Activated CD8-positive, alpha-beta memory T cell treated with anti-CD3 and anti-CD28 coated beads, Interleukin-2, amount 50 U/mL, for 24 hours (primary cell): ENCODE measurements around the gene UBE2U.
"Not testable (repeated sequence)": the region's sequence is repeated elsewhere in the genome, so short reads cannot be mapped to it uniquely, and the experiment has no call there.

Experiments used
- DNase-seq: peaks from one replicate; pipeline ENCODE4 v3.0.0-alpha.2; 2020; ENCODE audit errors: extremely low read depth

The UBE2U gene

DNA sequence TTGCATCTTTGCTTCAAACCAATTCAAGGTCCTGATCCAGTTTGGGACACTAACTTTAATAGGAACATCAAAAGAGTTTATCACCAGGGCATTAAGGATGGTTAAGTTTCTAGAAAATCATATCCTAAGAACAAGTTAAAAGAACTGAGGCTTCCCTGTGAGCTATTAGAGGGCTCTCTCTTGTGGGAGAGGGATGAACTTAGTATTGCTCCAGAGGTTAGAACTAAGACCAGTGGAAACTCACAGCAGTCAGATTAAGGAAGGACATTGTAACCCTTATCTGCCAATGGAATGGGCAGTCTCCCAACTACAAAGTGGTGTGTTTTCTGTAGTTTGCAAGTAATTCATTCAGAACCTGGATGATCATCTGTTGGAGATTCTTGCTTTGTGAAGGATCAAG, 36.8 kb downstream of the UBE2U start:
- DNase-seq: no peak

DNA sequence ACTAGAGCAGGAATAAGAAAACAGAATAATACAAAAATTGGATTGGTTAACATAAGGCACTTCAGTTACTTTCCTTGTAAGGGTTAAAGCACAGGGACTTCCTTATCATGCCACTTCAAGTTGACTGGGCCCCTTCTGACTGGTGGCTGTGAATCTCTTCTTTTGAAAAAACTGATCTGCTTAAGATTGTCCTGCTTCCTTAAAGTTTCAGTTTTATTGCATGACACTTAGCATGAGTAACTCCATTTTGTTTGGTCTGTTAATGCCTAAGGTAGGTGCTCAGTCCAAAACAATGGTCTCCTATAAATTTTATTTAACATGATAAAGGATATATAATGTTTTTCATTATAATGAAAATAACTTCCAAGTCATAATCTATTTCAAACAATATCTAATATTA, 37.6 kb downstream of the UBE2U start:
- no peak for DNase-seq

DNA sequence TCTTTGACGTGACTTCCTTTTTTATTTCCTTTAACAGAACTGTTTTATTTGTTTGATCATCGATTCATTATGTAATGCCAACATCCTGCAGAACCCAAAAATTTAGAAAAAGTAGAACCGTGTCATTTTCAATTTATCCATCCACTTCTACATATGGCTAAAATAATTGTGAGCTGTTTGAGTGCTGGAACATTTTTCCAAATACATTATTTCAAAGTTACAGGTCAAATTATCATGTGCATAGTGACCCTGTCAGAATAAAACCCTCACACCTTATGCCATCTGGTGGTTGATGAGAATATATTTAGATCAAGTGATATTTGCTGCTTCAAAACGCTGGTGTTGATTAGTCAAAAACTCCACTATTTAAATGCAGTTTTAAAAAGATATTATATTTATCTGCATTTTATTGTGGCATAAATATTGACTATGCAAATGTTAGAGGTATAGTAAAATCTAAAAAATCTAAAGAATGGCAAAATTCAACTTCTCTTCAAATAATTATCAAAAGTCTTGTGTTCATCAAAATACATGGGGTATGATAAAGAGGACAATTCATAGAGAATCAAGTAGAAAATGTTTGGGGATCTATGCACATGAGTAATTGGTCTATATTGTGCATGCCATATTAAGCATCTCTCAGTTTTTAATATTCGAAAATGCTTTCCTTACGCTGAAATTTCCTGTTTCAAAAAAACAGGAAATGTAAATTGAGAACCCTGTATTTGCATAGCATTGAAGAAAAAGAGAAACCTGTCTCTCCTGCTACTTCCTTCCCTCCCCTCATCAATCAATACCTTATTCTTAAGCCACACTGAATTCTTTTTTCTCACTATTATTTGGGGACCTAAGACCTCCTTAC, 39.7 kb downstream of the UBE2U start:
- no peak for DNase-seq

DNA sequence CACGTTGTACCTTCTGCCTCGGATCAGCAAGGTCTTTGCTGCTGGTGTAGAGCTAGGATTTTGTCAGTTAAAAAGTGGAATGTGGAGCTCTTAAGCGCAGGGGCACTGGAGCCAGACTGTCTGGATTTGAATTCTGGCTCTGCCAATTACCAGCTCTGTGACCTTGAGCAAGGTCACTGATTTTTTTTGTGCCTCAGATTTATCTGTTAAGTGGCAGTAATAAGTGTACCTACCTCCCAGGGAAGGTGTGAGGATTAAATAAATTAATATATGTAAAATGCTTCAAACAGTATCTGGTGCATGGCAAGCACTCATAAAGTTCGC, 40.3 kb downstream of the UBE2U start:
- DNase-seq: no peak

DNA sequence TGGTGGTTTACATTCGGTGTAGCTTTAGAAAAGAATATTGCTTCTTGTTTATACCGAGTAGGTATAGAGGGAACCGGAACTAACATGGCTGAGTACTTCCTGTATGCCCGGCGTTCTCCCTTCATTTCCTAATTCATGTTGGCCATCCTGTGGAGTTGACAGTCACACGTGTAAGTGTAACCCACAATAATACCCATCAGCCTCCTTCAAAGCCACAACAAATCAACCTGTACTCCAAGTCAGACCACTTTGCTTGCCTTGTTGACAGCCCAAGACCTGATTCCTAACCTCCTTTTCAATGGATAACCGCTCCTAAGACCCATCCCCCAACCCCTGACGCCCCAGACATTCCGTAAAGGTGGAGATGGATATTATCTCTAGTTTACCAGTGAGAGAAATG, 42.1 kb downstream of the UBE2U start:
- no peak for DNase-seq

DNA sequence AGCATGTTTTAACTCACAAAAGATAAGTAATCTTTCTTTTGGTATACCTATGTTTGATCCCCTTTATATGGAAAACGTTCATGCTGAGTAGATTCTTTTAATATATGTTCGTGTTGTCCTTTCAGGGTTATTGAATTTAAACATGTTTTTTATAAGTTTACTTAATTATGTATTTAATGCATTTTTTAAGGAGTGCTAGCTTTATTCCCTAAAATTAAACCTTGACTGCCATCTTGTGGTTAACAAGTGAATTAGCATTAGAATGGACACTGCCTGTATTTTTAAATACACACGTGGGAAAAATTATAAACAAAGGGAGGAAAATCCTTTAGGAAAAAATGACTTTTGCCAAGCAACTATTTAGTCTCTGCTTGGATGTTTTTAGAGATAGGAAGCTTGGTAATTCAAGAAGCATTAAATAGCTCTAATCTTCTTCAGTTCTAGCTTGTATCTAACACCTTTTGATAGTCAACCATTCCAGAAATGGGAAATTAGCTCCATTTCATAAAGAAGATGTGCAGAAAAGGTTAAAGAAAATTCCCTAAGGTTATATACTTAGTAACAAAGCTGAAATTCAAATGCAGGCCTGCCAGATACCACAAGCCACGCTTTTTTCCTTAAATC, 43.0 kb downstream of the UBE2U start:
- DNase-seq: no peak

DNA sequence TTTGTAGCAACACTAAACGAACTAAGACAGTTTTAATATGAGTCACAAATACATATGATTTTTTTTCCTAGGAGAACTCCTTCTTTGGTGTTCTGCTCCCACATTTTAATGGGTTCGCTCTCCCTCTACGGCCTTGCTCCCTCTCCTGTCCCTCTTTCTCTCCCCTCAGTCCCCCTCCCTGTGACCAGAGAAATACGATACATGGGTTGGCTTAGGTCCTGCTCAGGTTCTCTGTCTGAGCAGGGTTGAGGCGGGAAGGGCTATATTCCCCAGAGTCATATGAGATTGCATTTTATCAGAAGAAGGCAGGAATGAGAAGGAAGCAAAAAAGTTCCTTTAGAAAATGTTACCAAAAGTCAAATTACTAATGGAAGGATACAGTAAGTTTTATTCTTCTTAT, 44.6 kb downstream of the UBE2U start:
- no peak for DNase-seq

DNA sequence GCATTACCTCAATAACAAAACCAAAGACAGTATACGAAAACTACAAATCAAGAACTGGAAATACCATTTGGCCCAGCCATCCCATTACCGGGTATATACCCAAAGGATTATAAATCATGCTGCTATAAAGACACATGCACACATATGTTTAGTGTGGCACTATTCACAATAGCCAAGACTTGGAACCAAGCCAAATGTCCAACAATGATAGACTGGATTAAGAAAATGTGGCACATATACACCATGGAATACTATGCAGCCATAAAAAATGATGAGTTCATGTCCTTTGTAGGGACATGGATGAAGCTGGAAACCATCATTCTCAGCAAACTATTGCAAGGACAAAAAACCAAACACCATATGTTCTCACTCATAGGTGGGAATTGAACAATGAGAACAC, 47.0 kb downstream of the UBE2U start:
- not testable (repeated sequence) for DNase-seq

DNA sequence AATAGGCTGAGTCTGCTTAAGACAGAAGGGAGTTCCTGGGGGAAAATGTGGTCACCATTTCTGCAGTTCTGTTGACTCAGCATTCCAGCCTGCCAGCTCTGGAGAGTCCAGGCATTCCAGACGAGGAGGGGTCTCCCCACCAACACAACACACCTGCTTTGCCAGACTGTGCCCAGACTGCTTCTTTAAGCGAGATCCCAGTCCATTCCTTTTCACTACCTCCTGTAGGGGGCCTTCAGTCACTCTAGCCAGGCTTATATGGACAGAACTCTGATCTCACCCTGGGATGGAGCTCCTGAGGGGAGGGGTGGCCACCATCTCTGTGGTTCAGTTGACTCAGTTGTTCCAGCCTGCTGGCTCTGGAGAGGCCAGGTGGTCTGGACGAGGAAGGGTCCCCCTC, 48.5 kb downstream of the UBE2U start:
- DNase-seq: no peak

DNA sequence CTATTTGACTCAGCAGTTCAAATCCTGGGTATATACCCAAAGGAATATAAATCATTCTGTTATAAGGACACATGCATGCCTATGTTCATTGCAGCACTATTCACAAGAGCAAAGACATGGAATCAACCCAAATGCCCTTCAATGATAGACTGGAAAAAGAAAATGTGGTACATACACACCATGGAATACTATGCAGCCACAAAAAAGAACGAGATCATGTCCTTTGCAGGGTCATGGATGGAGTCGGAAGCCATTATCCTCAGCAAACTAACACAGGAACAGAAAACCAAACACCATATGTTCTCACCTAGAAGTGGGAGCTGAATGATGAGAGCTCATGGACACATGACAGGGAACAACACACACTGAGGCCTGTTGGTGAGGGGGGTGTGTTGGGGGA, 53.8 kb downstream of the UBE2U start:
- not testable (repeated sequence) for DNase-seq

DNA sequence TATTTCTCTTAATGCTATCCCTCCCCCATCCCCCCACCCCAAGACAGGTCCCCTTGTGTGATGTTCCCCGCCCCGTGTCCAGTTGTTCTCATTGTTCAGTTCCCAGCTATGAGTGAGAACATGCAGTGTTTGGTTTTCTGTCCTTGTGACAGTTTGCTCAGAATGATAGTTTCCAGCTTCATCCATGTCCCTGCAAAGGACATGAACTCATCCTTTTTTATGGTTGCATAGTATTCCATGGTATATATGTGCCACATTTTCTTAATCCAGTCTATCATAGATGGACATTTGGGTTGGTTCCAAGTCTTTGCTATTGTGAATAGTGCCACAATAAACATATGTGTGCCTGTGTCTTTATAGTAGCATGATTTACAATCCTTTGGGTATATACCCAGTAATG, 55.0 kb downstream of the UBE2U start:
- DNase-seq: not testable (repeated sequence)

DNA sequence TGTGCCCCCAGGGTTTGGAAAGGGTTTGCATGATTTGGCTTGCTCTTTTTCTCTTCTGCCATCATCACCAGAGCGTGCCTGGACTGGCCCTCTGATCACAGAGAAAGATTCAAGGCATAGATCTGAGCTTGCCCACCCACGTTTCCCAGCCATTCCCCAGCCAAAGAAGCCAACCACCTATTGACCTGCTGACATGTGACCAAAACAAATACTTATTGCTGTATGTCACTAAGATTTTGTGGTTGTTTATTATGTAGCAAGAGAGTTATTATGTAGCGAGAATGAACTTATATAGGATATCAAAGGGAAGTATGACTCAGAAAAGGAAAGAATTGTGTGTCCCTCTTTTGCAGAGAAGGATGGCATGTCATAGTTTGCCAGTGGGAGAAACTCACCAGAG, 59.9 kb downstream of the UBE2U start:
- no peak for DNase-seq

DNA sequence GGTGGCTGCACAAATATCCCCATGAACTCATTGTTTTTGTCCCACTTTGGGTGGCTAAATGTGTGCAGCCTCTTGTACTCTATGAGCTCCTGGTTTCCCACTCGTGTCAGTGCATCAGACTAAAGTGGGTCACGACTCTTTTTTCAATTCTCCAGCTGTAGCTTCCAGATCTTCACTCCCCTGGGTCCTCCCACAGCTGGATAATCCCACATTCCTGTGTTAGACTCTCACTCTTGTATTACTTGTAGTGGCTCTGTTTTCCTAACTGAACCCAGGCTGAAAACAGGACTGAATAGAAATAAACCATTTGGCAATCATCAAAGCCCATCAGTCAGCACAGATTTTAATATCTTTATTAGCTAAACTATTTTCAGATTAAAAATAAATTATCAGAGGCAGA, 60.4 kb downstream of the UBE2U start:
- no peak for DNase-seq

DNA sequence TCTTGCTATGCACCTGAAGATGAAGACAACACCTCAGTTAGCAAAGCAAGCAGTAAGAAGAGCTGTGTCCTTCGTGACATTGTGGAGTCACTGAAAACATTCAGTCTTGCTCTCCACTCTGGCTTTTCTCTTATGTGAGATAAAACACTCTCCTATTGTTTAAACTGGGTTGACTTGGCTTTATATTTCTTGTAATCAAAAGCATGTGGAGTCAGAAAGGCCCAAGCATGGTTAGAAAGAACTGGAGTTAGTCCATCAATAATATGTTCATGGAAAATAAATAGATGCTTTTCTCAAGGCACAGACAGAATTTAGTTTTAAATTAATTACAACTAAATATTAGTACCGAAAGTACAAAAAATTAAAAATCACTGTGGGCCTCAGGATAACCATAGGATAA, 61.7 kb downstream of the UBE2U start:
- no peak for DNase-seq

DNA sequence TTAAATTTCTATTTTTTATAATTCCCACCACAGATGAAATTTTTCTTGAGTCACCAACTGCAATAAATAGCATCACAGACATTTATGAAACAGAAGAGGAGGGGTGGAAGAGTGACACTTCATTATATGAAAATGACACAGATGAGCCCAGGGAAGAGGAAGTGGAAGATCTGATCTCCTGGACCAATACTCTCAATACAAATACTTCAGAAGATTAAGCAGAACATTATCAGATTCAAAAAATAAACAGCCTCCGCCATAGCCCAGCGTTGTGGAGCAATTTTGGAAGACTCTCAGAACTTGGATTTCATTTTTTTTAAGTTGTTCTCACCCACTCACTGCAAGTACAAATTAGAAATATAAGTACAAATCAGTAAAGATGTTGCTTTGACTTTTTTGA, 63.6 kb downstream of the UBE2U start:
- DNase-seq: no peak

DNA sequence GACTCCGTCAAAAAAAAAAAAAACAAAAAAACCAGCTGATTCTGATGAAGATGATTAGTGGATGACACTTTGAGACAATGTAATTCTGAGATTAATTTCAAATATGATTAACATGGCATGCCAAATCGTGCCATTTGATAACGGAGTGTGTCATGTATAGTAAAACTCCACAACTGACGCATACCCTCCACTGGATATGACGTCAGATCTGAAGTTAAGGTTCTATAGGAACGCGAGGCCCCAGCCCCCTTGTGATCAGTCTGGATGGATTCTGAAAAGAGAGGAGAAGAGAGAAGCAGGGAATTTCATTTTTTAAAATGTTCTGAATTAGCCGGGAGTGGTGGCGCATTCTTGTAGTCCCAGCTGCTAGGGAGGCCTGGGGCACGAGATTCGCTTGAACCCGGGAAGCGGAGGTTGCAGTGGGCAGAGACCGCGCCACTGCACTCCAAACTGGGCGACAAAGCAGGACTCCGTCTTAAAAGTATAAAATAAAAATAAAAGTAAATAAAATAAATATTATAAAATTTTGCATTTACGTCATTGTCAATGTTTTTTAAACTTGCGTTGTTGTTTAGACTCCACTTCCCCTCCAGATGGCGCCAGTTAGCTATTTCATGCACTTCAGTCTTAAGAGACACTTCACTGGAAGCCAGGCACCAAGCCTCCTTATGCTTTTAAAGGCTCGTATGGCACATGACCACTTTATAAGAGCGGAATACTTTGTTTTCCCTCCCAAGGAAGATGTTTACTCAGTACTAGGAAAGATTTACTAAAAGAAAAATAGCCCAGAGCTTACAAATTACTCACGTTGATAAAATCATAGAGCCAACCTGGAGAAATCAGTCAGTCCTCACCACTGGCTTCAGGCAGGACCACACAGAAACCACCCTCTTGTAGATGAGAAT, 65.5 kb downstream of the UBE2U start:
- peak; percentile 14 for DNase-seq

DNA sequence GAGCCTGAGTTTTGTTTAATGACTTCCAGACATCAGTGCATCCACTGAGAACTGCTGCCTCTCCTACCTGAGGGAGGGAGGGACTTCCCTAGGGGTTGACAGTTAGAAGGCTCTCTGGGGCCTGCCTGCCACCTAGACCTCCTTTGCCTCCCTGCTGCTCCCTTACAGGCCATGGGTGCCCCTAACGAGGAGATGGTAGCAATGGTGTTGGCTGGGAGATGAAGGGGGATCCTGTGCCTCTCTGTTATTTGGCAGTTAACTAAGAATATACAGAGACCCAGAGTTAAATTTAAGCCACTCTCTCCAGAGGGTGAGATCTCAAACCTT, 66.1 kb downstream of the UBE2U start:
- no peak for DNase-seq

DNA sequence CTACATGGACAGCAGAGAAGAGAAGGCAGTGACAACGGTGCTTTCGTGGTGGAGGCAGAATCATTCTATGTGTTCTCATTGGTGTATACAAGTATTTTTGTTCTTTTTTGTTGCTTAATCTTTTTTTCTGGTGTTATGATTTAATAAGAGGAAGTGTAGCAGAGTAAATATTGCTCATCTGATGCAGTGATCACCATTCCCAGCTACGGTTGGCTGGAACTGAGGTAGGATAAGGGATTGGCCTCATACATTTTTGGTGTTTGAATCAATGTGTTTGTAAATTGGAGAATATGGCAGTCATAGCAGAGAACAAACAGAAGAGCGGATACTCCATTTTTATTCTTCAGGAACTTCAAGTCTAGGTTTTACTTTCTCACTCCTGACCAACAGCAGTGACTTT, 76.6 kb downstream of the UBE2U start:
- no peak for DNase-seq

DNA sequence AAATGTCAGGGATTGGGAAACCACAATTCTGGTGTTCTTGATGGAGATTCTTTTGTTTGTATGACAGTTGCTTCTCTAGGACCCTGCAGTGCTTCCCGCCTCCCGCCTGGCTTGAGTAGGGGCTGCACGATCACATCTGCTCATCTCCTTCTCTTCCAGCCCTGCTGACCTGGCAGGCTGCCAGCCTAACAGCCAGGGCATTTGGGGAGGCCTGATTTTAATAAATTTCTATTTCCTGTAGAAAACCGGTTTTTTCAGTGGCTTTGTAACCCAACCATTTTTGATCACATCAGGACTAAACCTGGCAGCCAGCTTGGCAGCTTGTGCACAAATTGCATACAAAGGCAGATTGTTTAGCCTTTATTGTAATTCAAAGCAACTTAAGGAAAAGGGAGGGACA, 78.9 kb downstream of the UBE2U start:
- DNase-seq: no peak

DNA sequence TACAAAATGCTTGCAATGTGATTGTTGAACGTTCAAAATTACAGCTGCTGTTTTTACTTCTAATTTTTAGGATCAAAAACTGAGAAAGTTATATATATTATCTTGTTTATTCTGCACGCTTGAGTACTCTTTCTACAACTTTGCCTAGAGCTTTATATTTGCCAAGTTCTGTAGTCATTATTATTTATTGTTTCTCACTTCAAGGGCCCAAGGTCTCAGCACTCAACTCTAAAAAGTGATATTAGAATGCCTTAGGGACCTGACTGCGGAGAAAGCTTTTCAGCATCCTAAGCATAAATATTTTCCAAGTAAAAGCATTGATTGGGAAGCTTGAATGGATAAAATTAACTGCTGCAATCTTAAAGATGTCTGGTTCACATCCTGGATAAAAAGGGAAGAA, 83.6 kb downstream of the UBE2U start:
- DNase-seq: no peak

DNA sequence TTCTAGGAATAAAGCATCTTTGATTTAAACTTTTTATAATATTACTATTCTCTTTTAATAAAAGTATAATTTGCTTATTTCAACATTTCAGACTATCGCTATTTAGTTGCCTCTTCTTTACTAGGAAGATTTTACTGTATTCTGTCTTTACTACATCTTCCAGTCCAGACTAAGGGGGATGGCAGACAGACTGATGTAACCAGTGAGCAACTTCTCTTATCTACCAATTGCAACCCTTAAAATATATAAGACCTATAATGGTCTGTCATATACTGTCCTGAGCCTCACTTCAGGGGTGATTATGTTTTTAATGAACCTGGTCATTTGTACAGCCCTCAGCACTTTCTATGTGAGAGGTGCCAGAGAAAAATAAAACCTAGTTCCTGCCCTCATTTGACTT, 87.0 kb downstream of the UBE2U start:
- DNase-seq: no peak

DNA sequence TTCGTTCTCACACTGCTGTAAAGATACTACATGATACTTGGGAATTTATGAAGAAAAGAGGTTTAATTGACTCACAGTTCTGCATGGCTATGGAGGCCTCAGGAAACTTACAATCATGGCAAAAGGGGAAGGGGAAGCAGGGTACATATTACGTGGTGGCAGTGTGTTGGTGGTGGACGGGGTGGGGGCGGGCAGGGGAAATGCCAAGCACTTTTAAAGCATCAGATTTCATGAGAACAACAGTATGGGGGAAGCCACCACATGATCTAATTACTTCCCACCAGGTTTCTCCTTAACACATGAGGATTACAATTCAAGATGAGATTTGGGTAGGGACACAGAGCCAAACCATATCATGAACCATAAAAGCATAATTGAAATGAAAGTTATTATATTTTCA, 88.5 kb downstream of the UBE2U start:
- DNase-seq: no peak

DNA sequence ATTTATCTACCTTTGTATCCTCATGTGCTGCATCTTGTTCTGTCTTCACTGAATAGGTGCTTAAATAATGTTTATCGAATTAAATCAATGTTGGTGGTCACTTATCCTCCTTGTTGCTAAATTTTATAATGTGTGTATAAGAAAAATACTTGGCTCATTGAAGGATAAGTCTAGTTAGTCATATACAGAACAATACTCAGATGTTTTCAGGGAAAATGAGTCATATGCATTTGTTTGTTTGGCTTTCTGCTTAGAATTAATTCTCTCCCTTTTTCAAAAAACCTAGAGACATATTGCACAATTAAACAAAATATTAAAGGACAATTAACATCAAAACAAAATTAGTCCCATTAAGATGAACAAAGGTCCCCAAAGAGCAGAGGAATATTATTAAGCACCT, 89.0 kb downstream of the UBE2U start:
- DNase-seq: no peak
